Measurements from ENCODE around the gene KCNMA1. TPM values are rescaled to one million over a fixed set of nuclear protein-coding genes. Genes with fewer than 3 reads are reported as not detected.
A peak's percentile ranks its signal among the peaks of the same experiment; 100 is the strongest.

KCNMA1 gene
- polyA plus RNA-seq, 1 of the 3 experiments (the other 2 are of a cell fraction) = 107 TPM

DNA sequence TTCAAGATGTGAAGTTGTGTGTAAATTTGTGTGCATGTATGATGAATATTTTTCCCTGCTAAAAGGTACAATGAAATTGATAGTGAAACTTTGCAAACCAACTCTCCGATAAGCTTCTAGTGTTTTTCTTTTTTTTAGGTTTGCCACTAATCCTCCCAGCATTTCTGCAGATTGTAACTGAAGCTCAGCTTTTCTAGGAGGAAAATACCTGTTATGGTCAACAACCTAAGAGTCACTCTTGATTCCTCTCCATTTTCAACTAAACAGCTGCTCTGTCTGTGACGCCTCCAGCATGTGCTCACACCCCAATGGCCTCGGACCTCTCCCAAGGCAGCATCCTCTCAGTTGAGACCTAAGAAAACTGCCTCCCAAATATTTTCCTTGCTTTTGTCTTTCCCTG, 406.2 kb downstream of the KCNMA1 start:
- 95% methylated on average over 3 of the region's 3 CpGs for WGBS (ENCODE audit: low lambda C conversion rate)
- CTCF ChIA-PET = interaction anchor here (1.0 to 1.7 kb wide), 3 partner anchors 19 to 58 kb away, joined by 4 to 8 read pairs (median 5); no protein-coding TSS in a partner anchor
- DNase-seq = no peak
- Histone ChIP-seq H2AFZ (ENCODE audit: low read depth) (no peak overlapping the region), H4K20me1 (ENCODE audit: insufficient read depth) (no peaks in the 10 kb centered on the region), H3K79me2 (ENCODE audit: insufficient read depth) (no peaks in the 10 kb centered on the region), H3K36me3 (replicated peaks in 1 of 2; ENCODE audit: control insufficient read depth in 1 of 2, insufficient read depth in 2 of 2, low read length in 1 of 2) (no peaks in the 10 kb centered on the region), H3K27ac (ENCODE audit: low read depth in 2 of 2, low read length in 1 of 2) (peak overlapping the region in 1 of 2 experiments; percentile 83; a peak in 3 of 4 replicates), H3K27me3 (ENCODE audit: insufficient read depth) (no peaks in the 10 kb centered on the region), H3K4me3 (ENCODE audit: low read depth in 2 of 2, low read length in 1 of 2) (no peak overlapping the region), H3K9me2 (no peaks in the 10 kb centered on the region), H3K9ac (no peak overlapping the region), H3F3A (replicated peaks; ENCODE audit: insufficient read depth) (peaks cover 22% of the 10 kb centered on the region), H3K4me1 (ENCODE audit: control insufficient read depth in 1 of 2, insufficient read depth in 2 of 2, low read depth in 1 of 2, low read length in 1 of 2) (peaks cover 0 to 3% of the 10 kb centered on the region in 2 experiments; a peak in 3 of 4 replicates), H3K9me3 (no peaks in the 10 kb centered on the region), H3K4me2 (no peak overlapping the region)
- no peak for TF ChIP-seq NRF1 (IDR thresholded peaks at IDR 0.05; ENCODE audit: low read depth, low read length)
- TF ChIP-seq TEAD4 (IDR thresholded peaks at IDR 0.05; ENCODE audit: borderline replicate concordance, insufficient read depth) = no peak
- TF ChIP-seq MXI1 (IDR thresholded peaks at IDR 0.05; ENCODE audit: low read depth, low read length) = no peak
- TF ChIP-seq, protein P1, sequence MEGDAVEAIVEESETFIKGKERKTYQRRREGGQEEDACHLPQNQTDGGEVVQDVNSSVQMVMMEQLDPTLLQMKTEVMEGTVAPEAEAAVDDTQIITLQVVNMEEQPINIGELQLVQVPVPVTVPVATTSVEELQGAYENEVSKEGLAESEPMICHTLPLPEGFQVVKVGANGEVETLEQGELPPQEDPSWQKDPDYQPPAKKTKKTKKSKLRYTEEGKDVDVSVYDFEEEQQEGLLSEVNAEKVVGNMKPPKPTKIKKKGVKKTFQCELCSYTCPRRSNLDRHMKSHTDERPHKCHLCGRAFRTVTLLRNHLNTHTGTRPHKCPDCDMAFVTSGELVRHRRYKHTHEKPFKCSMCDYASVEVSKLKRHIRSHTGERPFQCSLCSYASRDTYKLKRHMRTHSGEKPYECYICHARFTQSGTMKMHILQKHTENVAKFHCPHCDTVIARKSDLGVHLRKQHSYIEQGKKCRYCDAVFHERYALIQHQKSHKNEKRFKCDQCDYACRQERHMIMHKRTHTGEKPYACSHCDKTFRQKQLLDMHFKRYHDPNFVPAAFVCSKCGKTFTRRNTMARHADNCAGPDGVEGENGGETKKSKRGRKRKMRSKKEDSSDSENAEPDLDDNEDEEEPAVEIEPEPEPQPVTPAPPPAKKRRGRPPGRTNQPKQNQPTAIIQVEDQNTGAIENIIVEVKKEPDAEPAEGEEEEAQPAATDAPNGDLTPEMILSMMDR (IDR thresholded peaks at IDR 0.05) = no peak
- TF ChIP-seq, protein P2, sequence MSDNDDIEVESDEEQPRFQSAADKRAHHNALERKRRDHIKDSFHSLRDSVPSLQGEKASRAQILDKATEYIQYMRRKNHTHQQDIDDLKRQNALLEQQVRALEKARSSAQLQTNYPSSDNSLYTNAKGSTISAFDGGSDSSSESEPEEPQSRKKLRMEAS (IDR thresholded peaks at IDR 0.05; ENCODE audit: low read depth) = no peak
- no peak for TF ChIP-seq GATA2 (CRISPR knock-in tag; IDR thresholded peaks at IDR 0.05)
- no peak for TF ChIP-seq FOXM1 (IDR thresholded peaks at IDR 0.05; ENCODE audit: low read depth)
- TF ChIP-seq, protein P3, sequence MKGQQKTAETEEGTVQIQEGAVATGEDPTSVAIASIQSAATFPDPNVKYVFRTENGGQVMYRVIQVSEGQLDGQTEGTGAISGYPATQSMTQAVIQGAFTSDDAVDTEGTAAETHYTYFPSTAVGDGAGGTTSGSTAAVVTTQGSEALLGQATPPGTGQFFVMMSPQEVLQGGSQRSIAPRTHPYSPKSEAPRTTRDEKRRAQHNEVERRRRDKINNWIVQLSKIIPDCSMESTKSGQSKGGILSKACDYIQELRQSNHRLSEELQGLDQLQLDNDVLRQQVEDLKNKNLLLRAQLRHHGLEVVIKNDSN (IDR thresholded peaks at IDR 0.05; ENCODE audit: borderline replicate concordance, low read depth) = no peak
- TF ChIP-seq, protein P4, sequence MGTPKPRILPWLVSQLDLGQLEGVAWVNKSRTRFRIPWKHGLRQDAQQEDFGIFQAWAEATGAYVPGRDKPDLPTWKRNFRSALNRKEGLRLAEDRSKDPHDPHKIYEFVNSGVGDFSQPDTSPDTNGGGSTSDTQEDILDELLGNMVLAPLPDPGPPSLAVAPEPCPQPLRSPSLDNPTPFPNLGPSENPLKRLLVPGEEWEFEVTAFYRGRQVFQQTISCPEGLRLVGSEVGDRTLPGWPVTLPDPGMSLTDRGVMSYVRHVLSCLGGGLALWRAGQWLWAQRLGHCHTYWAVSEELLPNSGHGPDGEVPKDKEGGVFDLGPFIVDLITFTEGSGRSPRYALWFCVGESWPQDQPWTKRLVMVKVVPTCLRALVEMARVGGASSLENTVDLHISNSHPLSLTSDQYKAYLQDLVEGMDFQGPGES (IDR thresholded peaks at IDR 0.05; ENCODE audit: low read depth, low read length) = no peak
- no peak for TF ChIP-seq TAF1 (IDR thresholded peaks at IDR 0.05; ENCODE audit: borderline replicate concordance, low read depth, low read length)
- TF ChIP-seq SIN3A (IDR thresholded peaks at IDR 0.05; ENCODE audit: borderline replicate concordance, low read depth, low read length) = no peak
- TF ChIP-seq, protein P5, sequence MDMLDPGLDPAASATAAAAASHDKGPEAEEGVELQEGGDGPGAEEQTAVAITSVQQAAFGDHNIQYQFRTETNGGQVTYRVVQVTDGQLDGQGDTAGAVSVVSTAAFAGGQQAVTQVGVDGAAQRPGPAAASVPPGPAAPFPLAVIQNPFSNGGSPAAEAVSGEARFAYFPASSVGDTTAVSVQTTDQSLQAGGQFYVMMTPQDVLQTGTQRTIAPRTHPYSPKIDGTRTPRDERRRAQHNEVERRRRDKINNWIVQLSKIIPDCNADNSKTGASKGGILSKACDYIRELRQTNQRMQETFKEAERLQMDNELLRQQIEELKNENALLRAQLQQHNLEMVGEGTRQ (IDR thresholded peaks at IDR 0.05; ENCODE audit: borderline replicate concordance, low read depth, low read length) = no peak
- TF ChIP-seq JUND (IDR thresholded peaks at IDR 0.05) = no peak
- TF ChIP-seq RAD21 (IDR thresholded peaks at IDR 0.05; ENCODE audit: low read length) = no peak
- TF ChIP-seq EP300 (IDR thresholded peaks at IDR 0.05; ENCODE audit: borderline replicate concordance in 1 of 2, low read depth in 1 of 2, low read length in 1 of 2) = no peak
- TF ChIP-seq NFIC (IDR thresholded peaks at IDR 0.05; ENCODE audit: borderline replicate concordance) = no peak
- TF ChIP-seq, protein P6, sequence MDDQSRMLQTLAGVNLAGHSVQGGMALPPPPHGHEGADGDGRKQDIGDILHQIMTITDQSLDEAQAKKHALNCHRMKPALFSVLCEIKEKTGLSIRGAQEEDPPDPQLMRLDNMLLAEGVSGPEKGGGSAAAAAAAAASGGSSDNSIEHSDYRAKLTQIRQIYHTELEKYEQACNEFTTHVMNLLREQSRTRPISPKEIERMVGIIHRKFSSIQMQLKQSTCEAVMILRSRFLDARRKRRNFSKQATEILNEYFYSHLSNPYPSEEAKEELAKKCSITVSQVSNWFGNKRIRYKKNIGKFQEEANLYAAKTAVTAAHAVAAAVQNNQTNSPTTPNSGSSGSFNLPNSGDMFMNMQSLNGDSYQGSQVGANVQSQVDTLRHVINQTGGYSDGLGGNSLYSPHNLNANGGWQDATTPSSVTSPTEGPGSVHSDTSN (IDR thresholded peaks at IDR 0.05) = no peak
- TF ChIP-seq RXRA (IDR thresholded peaks at IDR 0.05; ENCODE audit: borderline replicate concordance, low read depth) = no peak
- no peak for TF ChIP-seq RCOR1 (IDR thresholded peaks at IDR 0.05; ENCODE audit: low read length)
- no peak for TF ChIP-seq POLR2AphosphoS5 (IDR thresholded peaks at IDR 0.05; ENCODE audit: low read depth, low read length)
- POLR2A ChIA-PET = no interaction called here

Data from SK-N-SH (cell line).